ENCODE results near the gene AP1AR.

AP1AR gene

GRCh38 chr4:112185740-112186670 lies 45.6 kb upstream of the AP1AR start:
- Histone ChIP-seq H3K4me1 (ENCODE audit: control insufficient read depth in 1 of 2, insufficient read depth in 1 of 2, low read depth in 1 of 2, low read length in 1 of 2) (peaks cover 9 to 13% of the 10 kb centered on the region in 2 experiments), H3K27me3 (no peaks in the 10 kb centered on the region), H3K36me3 (no peaks in the 10 kb centered on the region), H3K27ac (no peak overlapping the region), H3K9me3 (no peaks in the 10 kb centered on the region), H3K4me3 (ENCODE audit: low read depth in 1 of 2, low read length in 1 of 2) (no peak overlapping the region)
- TF ChIP-seq CTCF (IDR thresholded peaks at IDR 0.05), result no peak

GRCh38 chr4:112189754-112190153 lies 41.8 kb upstream of the AP1AR start:
- Histone ChIP-seq H3K27ac (no peak overlapping the region), H3K4me3 (ENCODE audit: low read depth in 1 of 2, low read length in 1 of 2) (no peak overlapping the region), H3K27me3 (no peaks in the 10 kb centered on the region), H3K4me1 (ENCODE audit: control insufficient read depth in 1 of 2, insufficient read depth in 1 of 2, low read depth in 1 of 2, low read length in 1 of 2) (peaks cover 9 to 13% of the 10 kb centered on the region in 2 experiments), H3K9me3 (no peaks in the 10 kb centered on the region), H3K36me3 (no peaks in the 10 kb centered on the region)
- TF ChIP-seq CTCF (IDR thresholded peaks at IDR 0.05), result no peak

GRCh38 chr4:112190684-112191083 lies 40.9 kb upstream of the AP1AR start:
- no peak overlapping the region for H3K27ac ChIP-seq
- H3K4me3 ChIP-seq (ENCODE audit: low read depth in 1 of 2, low read length in 1 of 2), result no peak overlapping the region
- TF ChIP-seq CTCF (IDR thresholded peaks at IDR 0.05), result no peak
- H3K9me3 ChIP-seq, result no peaks in the 10 kb centered on the region
- H3K36me3 ChIP-seq, result no peaks in the 10 kb centered on the region
- peaks cover 6 to 10% of the 10 kb centered on the region in 2 experiments for H3K4me1 ChIP-seq (ENCODE audit: control insufficient read depth in 1 of 2, insufficient read depth in 1 of 2, low read depth in 1 of 2, low read length in 1 of 2)
- H3K27me3 ChIP-seq, result no peaks in the 10 kb centered on the region

- H3K9me3 ChIP-seq, result no peaks in the 10 kb centered on the region
- no peaks in the 10 kb centered on the region for H3K4me1 ChIP-seq (ENCODE audit: control insufficient read depth in 1 of 2, insufficient read depth in 1 of 2, low read depth in 1 of 2, low read length in 1 of 2)
- H3K27ac ChIP-seq, result no peak overlapping the region
- H3K4me3 ChIP-seq (ENCODE audit: low read depth in 1 of 2, low read length in 1 of 2), result no peak overlapping the region
- H3K36me3 ChIP-seq, result no peaks in the 10 kb centered on the region
- H3K27me3 ChIP-seq, result no peaks in the 10 kb centered on the region
- TF ChIP-seq CTCF (IDR thresholded peaks at IDR 0.05), result no peak
Measured at GRCh38 chr4:112196461-112196860, 35.1 kb upstream of the AP1AR start.

- no peak for TF ChIP-seq CTCF (IDR thresholded peaks at IDR 0.05)
- Histone ChIP-seq H3K4me3 (ENCODE audit: low read depth in 1 of 2, low read length in 1 of 2) (no peak overlapping the region), H3K27ac (no peak overlapping the region), H3K27me3 (no peaks in the 10 kb centered on the region), H3K9me3 (no peaks in the 10 kb centered on the region), H3K4me1 (ENCODE audit: control insufficient read depth in 1 of 2, insufficient read depth in 1 of 2, low read depth in 1 of 2, low read length in 1 of 2) (no peaks in the 10 kb centered on the region), H3K36me3 (no peaks in the 10 kb centered on the region)
Measured at GRCh38 chr4:112199041-112199440, 32.5 kb upstream of the AP1AR start.

All from neutrophil (primary cell).